Bronchial epithelial cell (primary cell): Measurements from ENCODE around the gene MSH3. TPM values are rescaled to one million over a fixed set of nuclear protein-coding genes. Genes with fewer than 3 reads are reported as not detected.

Experiments
- DNase-seq: peaks from one replicate; pipeline ENCODE4 v3.0.0-alpha.2; 2010; ENCODE audit warnings: low read depth
- FAIRE-seq: peaks from 2 replicates; lab custom pipeline; 2011; peaks lifted over from hg19 to GRCh38; lab: Jason Lieb, UNC
- H3K27me3 ChIP-seq: 2 replicates; pipeline ENCODE4 v1.5.1; 2011; ENCODE audit warnings: low read length; ENCODE audit not compliant: control insufficient read depth, insufficient read depth
- H3K36me3 ChIP-seq: 2 replicates; pipeline ENCODE4 v1.5.1; 2011; ENCODE audit warnings: low read length; ENCODE audit not compliant: control insufficient read depth, insufficient read depth
- H3K4me3 ChIP-seq: 2 replicates; pipeline ENCODE4 v1.5.1; 2011; ENCODE audit warnings: mild to moderate bottlenecking, low read depth, low read length, control low read depth
- CTCF ChIP-seq: IDR thresholded peaks from 2 replicates; pipeline ENCODE4 v1.5.1; 2011; ENCODE audit warnings: mild to moderate bottlenecking, moderate library complexity, low read length, control low read depth, inconsistent platforms; ENCODE audit not compliant: insufficient read depth, severe bottlenecking
- total RNA-seq: library from RNA; depleted of rRNA; stranded (reverse); fragments of >200 nt; gene quantifications from 2 replicates; pipeline ENCODE4 v1.2.1, GENCODE V29; 2014

Gene MSH3
- total RNA-seq, 1 donor from 2014 or later, result 11.8 TPM

DNA sequence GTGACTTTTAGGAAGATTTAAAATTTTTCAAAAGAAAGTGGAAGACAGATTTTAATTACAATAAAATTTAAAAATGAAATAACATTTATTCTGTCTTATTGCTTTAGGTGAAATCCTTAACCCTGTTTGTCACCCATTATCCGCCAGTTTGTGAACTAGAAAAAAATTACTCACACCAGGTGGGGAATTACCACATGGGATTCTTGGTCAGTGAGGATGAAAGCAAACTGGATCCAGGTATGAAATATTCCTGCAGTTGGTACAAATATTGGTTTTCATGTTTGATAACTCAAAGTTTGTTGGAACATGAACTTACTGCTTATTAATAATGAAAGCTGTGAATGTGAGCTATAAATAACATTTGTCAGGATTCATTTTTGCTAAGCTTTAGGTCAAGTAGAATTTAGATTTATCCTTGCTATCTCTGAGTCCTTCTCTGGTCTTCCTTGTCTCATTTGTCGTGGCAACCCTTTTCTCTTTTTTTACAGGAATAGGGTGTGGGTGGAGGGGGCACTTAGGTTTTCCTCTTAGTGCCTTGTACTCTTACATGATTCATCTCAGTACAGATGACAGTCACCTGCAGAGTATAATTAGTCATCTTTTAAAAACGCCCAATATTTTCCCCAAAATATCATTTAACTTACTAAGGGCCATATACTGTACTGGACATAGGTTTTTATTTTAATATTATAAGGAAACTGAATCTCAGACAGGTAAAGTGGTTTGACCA is 210.4 kb downstream of the MSH3 start:
- H3K36me3 ChIP-seq, result no peaks in the 10 kb centered on the region
- no peak overlapping the region for H3K4me3 ChIP-seq
- FAIRE-seq (no peak), DNase-seq (no peak)
- H3K27me3 ChIP-seq, result no peaks in the 10 kb centered on the region
- no peak for TF ChIP-seq CTCF

DNA sequence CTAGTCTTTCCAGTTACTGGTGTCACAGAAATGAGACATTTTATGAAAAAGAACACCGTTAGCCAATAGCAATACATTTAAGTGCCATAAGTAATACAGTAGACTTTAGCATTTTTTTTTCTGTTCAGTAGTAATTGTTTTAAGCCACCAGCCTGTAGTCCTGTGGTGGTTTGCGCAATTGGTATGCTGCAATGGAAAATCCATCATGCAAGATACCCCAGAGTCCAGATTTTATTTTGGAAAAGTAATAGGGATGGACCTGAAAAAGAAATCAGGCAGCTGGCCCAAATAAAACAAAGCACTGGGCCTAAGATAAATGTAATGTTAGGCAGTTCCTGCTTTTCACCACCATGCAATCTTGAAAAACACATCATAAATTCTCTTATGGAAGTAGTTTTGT is 211.1 kb downstream of the MSH3 start:
- FAIRE-seq, result no peak
- no peak for TF ChIP-seq CTCF

DNA sequence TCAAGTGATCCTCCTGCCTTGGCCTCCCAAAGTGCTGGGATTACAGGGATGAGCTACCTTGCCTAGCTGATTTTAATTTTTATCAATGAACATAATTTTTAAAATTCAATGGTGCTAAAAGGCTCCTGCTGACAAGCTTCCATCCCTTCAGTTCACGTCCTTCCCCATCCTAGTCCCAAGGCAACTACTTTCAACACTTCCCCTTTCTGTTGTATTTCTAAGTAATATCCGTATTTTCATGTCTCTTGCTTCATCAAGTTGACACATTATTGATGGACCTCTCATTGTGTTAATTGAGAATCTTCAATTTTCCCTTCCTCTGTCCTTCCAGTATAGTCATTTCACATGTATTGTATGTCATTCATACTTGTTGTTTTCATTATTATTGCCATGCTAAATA is 211.9 kb downstream of the MSH3 start:
- Histone ChIP-seq H3K4me3 (no peak overlapping the region), H3K27me3 (no peaks in the 10 kb centered on the region), H3K36me3 (no peaks in the 10 kb centered on the region)
- DNase-seq, result no peak
- FAIRE-seq, result no peak
- TF ChIP-seq CTCF, result no peak

More for the DNA sequence above, 211.1 kb downstream of the MSH3 start:
- Histone ChIP-seq H3K27me3 (no peaks in the 10 kb centered on the region), H3K4me3 (no peak overlapping the region), H3K36me3 (no peaks in the 10 kb centered on the region)
- DNase-seq, result no peak

- no peak for FAIRE-seq
- H3K4me3 ChIP-seq, result no peak overlapping the region
Measured at GRCh38 chr5:80867233-80867632, 212.8 kb downstream of the MSH3 start.

DNA sequence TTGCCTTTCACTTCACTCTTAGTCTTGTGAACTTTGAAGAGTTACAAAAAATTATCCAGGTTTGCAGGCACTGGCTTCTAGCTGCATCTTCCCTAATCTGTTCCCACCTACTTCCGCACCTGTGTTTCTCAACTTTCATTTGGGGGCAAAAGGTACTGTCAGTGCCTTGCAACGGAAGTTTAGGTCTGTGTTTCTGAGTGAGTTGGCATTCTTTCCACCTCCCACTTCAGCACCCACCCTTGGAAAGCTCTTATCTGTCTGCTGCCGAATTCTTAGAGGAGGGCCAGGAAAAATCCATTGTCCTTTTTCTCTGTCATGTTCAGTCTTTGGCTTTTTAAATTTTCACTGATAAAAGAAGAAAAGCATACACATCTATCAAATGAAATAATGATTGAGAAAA is 216.0 kb downstream of the MSH3 start:
- DNase-seq (no peak), FAIRE-seq (no peak)
- Histone ChIP-seq H3K27me3 (no peaks in the 10 kb centered on the region), H3K36me3 (peaks cover 1% of the 10 kb centered on the region), H3K4me3 (no peak overlapping the region)
- no peak for TF ChIP-seq CTCF

More at GRCh38 chr5:80867233-80867632, 212.8 kb downstream of the MSH3 start:
- no peaks in the 10 kb centered on the region for H3K36me3 ChIP-seq
- no peaks in the 10 kb centered on the region for H3K27me3 ChIP-seq
- no peak for TF ChIP-seq CTCF
- no peak for DNase-seq

GRCh38 chr5:80871541-80871961 is 217.1 kb downstream of the MSH3 start:
- FAIRE-seq (no peak), DNase-seq (peak; percentile 68)
- peaks cover 1% of the 10 kb centered on the region for H3K36me3 ChIP-seq
- H3K4me3 ChIP-seq, result no peak overlapping the region
- TF ChIP-seq CTCF, result no peak
- H3K27me3 ChIP-seq, result no peaks in the 10 kb centered on the region
